ENCODE results near the gene FLNB.
A peak's percentile ranks its signal among the peaks of the same experiment; 100 is the strongest.

FLNB gene

GRCh38 chr3:58008141-58009025, at the start of gene FLNB:
FLNB (plus strand) TSS chr3:58008422; CDS start chr3:58008565, 143 bp downstream.
- Histone ChIP-seq H3K27me3 (ENCODE audit: low read depth) (no peaks in the 10 kb centered on the region), H3K4me1 (peaks cover 7% of the 10 kb centered on the region), H3K9me3 (no peaks in the 10 kb centered on the region), H3K36me3 (replicated peaks) (no peaks in the 10 kb centered on the region), H3K4me3 (peak within 1 kb of the TSS; percentile 95)
- in situ Hi-C loops (cut with MboI; ENCODE audit: low sequenced_read_pairs) = no loop called here
- DNase-seq (ENCODE audit: low spot score in 2 of 2) = peak; percentile 68 to 87

- H3K36me3 ChIP-seq (replicated peaks) = no peaks in the 10 kb centered on the region
- H3K27me3 ChIP-seq (ENCODE audit: low read depth) = no peaks in the 10 kb centered on the region
- H3K9me3 ChIP-seq = no peaks in the 10 kb centered on the region
- no peaks in the 10 kb centered on the region for H3K4me1 ChIP-seq
- in situ Hi-C loops (cut with MboI; ENCODE audit: low sequenced_read_pairs) = no loop called here
- DNase-seq (ENCODE audit: low spot score in 2 of 2) = no peak
- no peak overlapping the region for H3K4me3 ChIP-seq
Observed at GRCh38 chr3:57958642-57959422, 49.4 kb upstream of the FLNB start.

- in situ Hi-C loops (cut with MboI; ENCODE audit: low sequenced_read_pairs) = no loop called here
- no peak for DNase-seq (ENCODE audit: low spot score in 2 of 2)
- no peaks in the 10 kb centered on the region for H3K27me3 ChIP-seq (ENCODE audit: low read depth)
- no peak overlapping the region for H3K4me3 ChIP-seq
- H3K36me3 ChIP-seq (replicated peaks) = no peaks in the 10 kb centered on the region
- no peaks in the 10 kb centered on the region for H3K4me1 ChIP-seq
- H3K9me3 ChIP-seq = no peaks in the 10 kb centered on the region
Observed at GRCh38 chr3:57959423-57960173, 48.6 kb upstream of the FLNB start.

GRCh38 chr3:57960174-57960505, 48.1 kb upstream of the FLNB start:
- in situ Hi-C loops (cut with MboI; ENCODE audit: low sequenced_read_pairs) = no loop called here
- H3K27me3 ChIP-seq (ENCODE audit: low read depth) = no peaks in the 10 kb centered on the region
- no peaks in the 10 kb centered on the region for H3K4me1 ChIP-seq
- no peak for DNase-seq (ENCODE audit: low spot score in 2 of 2)
- no peaks in the 10 kb centered on the region for H3K9me3 ChIP-seq
- H3K36me3 ChIP-seq (replicated peaks) = no peaks in the 10 kb centered on the region
- no peak overlapping the region for H3K4me3 ChIP-seq

- H3K9me3 ChIP-seq = no peaks in the 10 kb centered on the region
- H3K4me1 ChIP-seq = no peaks in the 10 kb centered on the region
- no peak for DNase-seq (ENCODE audit: low spot score in 2 of 2)
- no peaks in the 10 kb centered on the region for H3K27me3 ChIP-seq (ENCODE audit: low read depth)
- in situ Hi-C loops (cut with MboI; ENCODE audit: low sequenced_read_pairs) = no loop called here
- no peaks in the 10 kb centered on the region for H3K36me3 ChIP-seq (replicated peaks)
- no peak overlapping the region for H3K4me3 ChIP-seq
Observed at GRCh38 chr3:57961177-57961827, 46.9 kb upstream of the FLNB start.

- no peak overlapping the region for H3K4me3 ChIP-seq
- in situ Hi-C loops (cut with MboI; ENCODE audit: low sequenced_read_pairs) = no loop called here
- peak in 1 of 2 experiments; percentile 15 for DNase-seq (ENCODE audit: low spot score in 2 of 2)
- H3K27me3 ChIP-seq (ENCODE audit: low read depth) = no peaks in the 10 kb centered on the region
- no peaks in the 10 kb centered on the region for H3K4me1 ChIP-seq
- no peaks in the 10 kb centered on the region for H3K9me3 ChIP-seq
- no peaks in the 10 kb centered on the region for H3K36me3 ChIP-seq (replicated peaks)
Observed at GRCh38 chr3:57961828-57962447, 46.3 kb upstream of the FLNB start.

- no peaks in the 10 kb centered on the region for H3K4me1 ChIP-seq
- in situ Hi-C loops (cut with MboI; ENCODE audit: low sequenced_read_pairs) = no loop called here
- DNase-seq (ENCODE audit: low spot score in 2 of 2) = no peak
- no peaks in the 10 kb centered on the region for H3K27me3 ChIP-seq (ENCODE audit: low read depth)
- H3K36me3 ChIP-seq (replicated peaks) = no peaks in the 10 kb centered on the region
- no peaks in the 10 kb centered on the region for H3K9me3 ChIP-seq
- H3K4me3 ChIP-seq = no peak overlapping the region
Observed at GRCh38 chr3:57962448-57962834, 45.8 kb upstream of the FLNB start.

- no peaks in the 10 kb centered on the region for H3K4me1 ChIP-seq
- no peaks in the 10 kb centered on the region for H3K27me3 ChIP-seq (ENCODE audit: low read depth)
- in situ Hi-C loops (cut with MboI; ENCODE audit: low sequenced_read_pairs) = no loop called here
- DNase-seq (ENCODE audit: low spot score in 2 of 2) = no peak
- no peak overlapping the region for H3K4me3 ChIP-seq
- H3K9me3 ChIP-seq = no peaks in the 10 kb centered on the region
- no peaks in the 10 kb centered on the region for H3K36me3 ChIP-seq (replicated peaks)
Observed at GRCh38 chr3:57963811-57964346, 44.3 kb upstream of the FLNB start.

- H3K4me3 ChIP-seq = no peak overlapping the region
- H3K4me1 ChIP-seq = no peaks in the 10 kb centered on the region
- no peaks in the 10 kb centered on the region for H3K27me3 ChIP-seq (ENCODE audit: low read depth)
- H3K9me3 ChIP-seq = no peaks in the 10 kb centered on the region
- in situ Hi-C loops (cut with MboI; ENCODE audit: low sequenced_read_pairs) = no loop called here
- no peak for DNase-seq (ENCODE audit: low spot score in 2 of 2)
- H3K36me3 ChIP-seq (replicated peaks) = no peaks in the 10 kb centered on the region
Observed at GRCh38 chr3:57966829-57967228, 41.4 kb upstream of the FLNB start.

- H3K36me3 ChIP-seq (replicated peaks) = no peaks in the 10 kb centered on the region
- no peaks in the 10 kb centered on the region for H3K9me3 ChIP-seq
- no peaks in the 10 kb centered on the region for H3K27me3 ChIP-seq (ENCODE audit: low read depth)
- DNase-seq (ENCODE audit: low spot score in 2 of 2) = no peak
- in situ Hi-C loops (cut with MboI; ENCODE audit: low sequenced_read_pairs) = no loop called here
- H3K4me1 ChIP-seq = no peaks in the 10 kb centered on the region
- no peak overlapping the region for H3K4me3 ChIP-seq
Observed at GRCh38 chr3:57967590-57967989, 40.6 kb upstream of the FLNB start.

GRCh38 chr3:57968501-57968900, 39.7 kb upstream of the FLNB start:
- in situ Hi-C loops (cut with MboI; ENCODE audit: low sequenced_read_pairs) = no loop called here
- no peak for DNase-seq (ENCODE audit: low spot score in 2 of 2)
- Histone ChIP-seq H3K4me1 (no peaks in the 10 kb centered on the region), H3K9me3 (no peaks in the 10 kb centered on the region), H3K4me3 (no peak overlapping the region), H3K36me3 (replicated peaks) (no peaks in the 10 kb centered on the region), H3K27me3 (ENCODE audit: low read depth) (no peaks in the 10 kb centered on the region)

GRCh38 chr3:57971975-57972374, 36.2 kb upstream of the FLNB start:
- Histone ChIP-seq H3K27me3 (ENCODE audit: low read depth) (no peaks in the 10 kb centered on the region), H3K36me3 (replicated peaks) (no peaks in the 10 kb centered on the region), H3K4me1 (no peaks in the 10 kb centered on the region), H3K4me3 (no peak overlapping the region), H3K9me3 (no peaks in the 10 kb centered on the region)
- DNase-seq (ENCODE audit: low spot score in 2 of 2) = no peak
- in situ Hi-C loops (cut with MboI; ENCODE audit: low sequenced_read_pairs) = no loop called here

GRCh38 chr3:57972531-57973111, 35.6 kb upstream of the FLNB start:
- in situ Hi-C loops (cut with MboI; ENCODE audit: low sequenced_read_pairs) = no loop called here
- no peaks in the 10 kb centered on the region for H3K9me3 ChIP-seq
- no peaks in the 10 kb centered on the region for H3K4me1 ChIP-seq
- H3K4me3 ChIP-seq = no peak overlapping the region
- no peaks in the 10 kb centered on the region for H3K27me3 ChIP-seq (ENCODE audit: low read depth)
- DNase-seq (ENCODE audit: low spot score in 2 of 2) = no peak
- H3K36me3 ChIP-seq (replicated peaks) = no peaks in the 10 kb centered on the region
